Ascending aorta (tissue), 2 donors: ENCODE data around the gene EBF3. TPM values are rescaled to one million over a fixed set of nuclear protein-coding genes. Genes with fewer than 3 reads are reported as not detected.

Experiments used
- DNase-seq, 2 donors: peaks; one replicate each; pipeline ENCODE4 v3.0.0-alpha.2; 2019; ENCODE audit warnings: low spot score in 2 of 2
- H3K27ac ChIP-seq, 2 donors: fragments of 200-600 bp; sonication (generic); one replicate each; pipeline ENCODE4 v1.5.1; 2016 to 2017; ENCODE audit warnings: mild to moderate bottlenecking in 1 of 2
- H3K27me3 ChIP-seq: fragments of 200-600 bp; sonication (generic); one replicate; pipeline ENCODE4 v1.5.1; 2017
- H3K36me3 ChIP-seq, 2 donors: fragments of 200-600 bp; sonication (generic); one replicate each; pipeline ENCODE4 v1.5.1; 2016
- H3K4me1 ChIP-seq, 2 donors: fragments of 200-600 bp; sonication (generic); one replicate each; pipeline ENCODE4 v1.5.1; 2016 to 2017; ENCODE audit warnings: mild to moderate bottlenecking in 1 of 2
- H3K4me3 ChIP-seq, 2 donors: fragments of 200-600 bp; sonication (generic); one replicate each; pipeline ENCODE4 v1.5.1; 2016 to 2017; ENCODE audit warnings: mild to moderate bottlenecking in 1 of 2
- H3K9me3 ChIP-seq, 2 donors: fragments of 200-600 bp; sonication (generic); one replicate each; pipeline ENCODE4 v1.5.1; 2016
- CTCF ChIP-seq, 3 experiments: fragments of 200-600 bp in 2 of 3; fragments of 450-650 bp in 1 of 3; sonication (generic) in 2 of 3; IDR thresholded peaks; one replicate each; pipeline ENCODE4 v1.5.1; 2016 to 2019; ENCODE audit warnings: antibody characterized with exemption in 3 of 3, mild to moderate bottlenecking in 1 of 3, moderate library complexity in 1 of 3
- intact Hi-C: fragments of 100-400 bp; cut with DNase I; formaldehyde crosslinking; loops from one replicate; pipeline ENCODE4 v1.15.1; 2023
- total RNA-seq: library from RNA; depleted of rRNA; stranded (reverse); fragments of >200 nt; gene quantifications from one replicate; pipeline ENCODE4 v1.1.0, GENCODE V29; 2016

Gene EBF3
- total RNA-seq, 1 donor from 2014 or later: 20.2 TPM

- H3K27ac ChIP-seq: no peak overlapping the region
- no peaks in the 10 kb centered on the region for H3K4me1 ChIP-seq
- TF ChIP-seq CTCF (IDR thresholded peaks at IDR 0.05): no peak
Observed at GRCh38 chr10:129865960-129866359, 98.1 kb downstream of the EBF3 start.

GRCh38 chr10:129865413-129865812 lies 98.7 kb downstream of the EBF3 start:
- DNase-seq: no peak

More at GRCh38 chr10:129865960-129866359, 98.1 kb downstream of the EBF3 start:
- no peak for DNase-seq
- Histone ChIP-seq H3K36me3 (no peaks in the 10 kb centered on the region), H3K9me3 (no peaks in the 10 kb centered on the region), H3K27me3 (no peaks in the 10 kb centered on the region), H3K4me3 (no peak overlapping the region)
- intact Hi-C loops: no loop called here

GRCh38 chr10:129864601-129865126 lies 99.4 kb downstream of the EBF3 start:
- Histone ChIP-seq H3K9me3 (no peaks in the 10 kb centered on the region), H3K27ac (no peak overlapping the region), H3K4me3 (no peak overlapping the region), H3K4me1 (no peaks in the 10 kb centered on the region), H3K36me3 (no peaks in the 10 kb centered on the region), H3K27me3 (no peaks in the 10 kb centered on the region)
- intact Hi-C loops: no loop called here
- TF ChIP-seq CTCF (IDR thresholded peaks at IDR 0.05): no peak
- DNase-seq: no peak

More at GRCh38 chr10:129865413-129865812, 98.7 kb downstream of the EBF3 start:
- intact Hi-C loops: no loop called here
- TF ChIP-seq CTCF (IDR thresholded peaks at IDR 0.05): no peak
- Histone ChIP-seq H3K27ac (no peak overlapping the region), H3K9me3 (no peaks in the 10 kb centered on the region), H3K4me1 (no peaks in the 10 kb centered on the region), H3K36me3 (no peaks in the 10 kb centered on the region), H3K27me3 (no peaks in the 10 kb centered on the region), H3K4me3 (no peak overlapping the region)

GRCh38 chr10:129864082-129864481 lies 100.0 kb downstream of the EBF3 start:
- Histone ChIP-seq H3K27me3 (no peaks in the 10 kb centered on the region), H3K27ac (no peak overlapping the region), H3K4me3 (no peak overlapping the region), H3K4me1 (no peaks in the 10 kb centered on the region), H3K9me3 (no peaks in the 10 kb centered on the region), H3K36me3 (no peaks in the 10 kb centered on the region)
- no peak for DNase-seq
- intact Hi-C loops: no loop called here
- no peak for TF ChIP-seq CTCF (IDR thresholded peaks at IDR 0.05)

- Histone ChIP-seq H3K36me3 (no peaks in the 10 kb centered on the region), H3K27ac (no peak overlapping the region), H3K9me3 (no peaks in the 10 kb centered on the region), H3K27me3 (no peaks in the 10 kb centered on the region), H3K4me3 (no peak overlapping the region), H3K4me1 (no peaks in the 10 kb centered on the region)
- intact Hi-C loops: no loop called here
- no peak for DNase-seq
- no peak for TF ChIP-seq CTCF (IDR thresholded peaks at IDR 0.05)
Observed at GRCh38 chr10:129863201-129863663, 100.8 kb downstream of the EBF3 start.
